Measurements from ENCODE around the gene C10orf90. TPM values are rescaled to one million over a fixed set of nuclear protein-coding genes. Genes with fewer than 3 reads are reported as not detected.

C10orf90 gene
- total RNA-seq, 1 donor from 2014 or later, result 0.89 TPM

DNA sequence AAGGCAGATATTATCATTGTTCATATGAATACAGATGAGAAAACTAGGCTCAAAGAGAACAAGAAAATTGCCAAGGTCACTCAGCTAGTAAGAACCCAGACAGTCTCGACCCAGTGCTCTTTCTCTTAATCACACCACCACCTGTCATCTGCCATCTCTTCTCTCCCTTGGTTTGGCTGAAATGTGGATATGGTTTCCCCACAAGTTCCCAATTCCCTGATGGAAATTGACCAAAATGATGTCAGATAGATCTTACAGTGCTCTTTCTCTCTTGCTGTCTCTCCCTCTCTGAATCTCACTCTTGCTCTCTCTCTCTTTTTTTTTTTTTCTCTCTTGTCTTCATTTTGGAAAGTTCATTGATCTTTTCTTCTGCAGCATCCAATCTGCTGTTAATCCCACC lies 9.1 kb downstream of the C10orf90 start:
- no peak for DNase-seq (ENCODE audit: low read depth, low spot score)
- TF ChIP-seq, protein P1, sequence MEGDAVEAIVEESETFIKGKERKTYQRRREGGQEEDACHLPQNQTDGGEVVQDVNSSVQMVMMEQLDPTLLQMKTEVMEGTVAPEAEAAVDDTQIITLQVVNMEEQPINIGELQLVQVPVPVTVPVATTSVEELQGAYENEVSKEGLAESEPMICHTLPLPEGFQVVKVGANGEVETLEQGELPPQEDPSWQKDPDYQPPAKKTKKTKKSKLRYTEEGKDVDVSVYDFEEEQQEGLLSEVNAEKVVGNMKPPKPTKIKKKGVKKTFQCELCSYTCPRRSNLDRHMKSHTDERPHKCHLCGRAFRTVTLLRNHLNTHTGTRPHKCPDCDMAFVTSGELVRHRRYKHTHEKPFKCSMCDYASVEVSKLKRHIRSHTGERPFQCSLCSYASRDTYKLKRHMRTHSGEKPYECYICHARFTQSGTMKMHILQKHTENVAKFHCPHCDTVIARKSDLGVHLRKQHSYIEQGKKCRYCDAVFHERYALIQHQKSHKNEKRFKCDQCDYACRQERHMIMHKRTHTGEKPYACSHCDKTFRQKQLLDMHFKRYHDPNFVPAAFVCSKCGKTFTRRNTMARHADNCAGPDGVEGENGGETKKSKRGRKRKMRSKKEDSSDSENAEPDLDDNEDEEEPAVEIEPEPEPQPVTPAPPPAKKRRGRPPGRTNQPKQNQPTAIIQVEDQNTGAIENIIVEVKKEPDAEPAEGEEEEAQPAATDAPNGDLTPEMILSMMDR (conservative IDR thresholded peaks at IDR 0.05), result no peak
- Mint-ChIP-seq H3K27ac (ENCODE audit: unreplicated experiment) (no peak overlapping the region), H3K36me3 (ENCODE audit: low read depth) (no peaks in the 10 kb centered on the region), H3K27me3 (ENCODE audit: low read depth) (no peaks in the 10 kb centered on the region), H3K9me3 (no peaks in the 10 kb centered on the region), H3K4me3 (no peak overlapping the region), H3K4me1 (peaks cover 27% of the 10 kb centered on the region)

DNA sequence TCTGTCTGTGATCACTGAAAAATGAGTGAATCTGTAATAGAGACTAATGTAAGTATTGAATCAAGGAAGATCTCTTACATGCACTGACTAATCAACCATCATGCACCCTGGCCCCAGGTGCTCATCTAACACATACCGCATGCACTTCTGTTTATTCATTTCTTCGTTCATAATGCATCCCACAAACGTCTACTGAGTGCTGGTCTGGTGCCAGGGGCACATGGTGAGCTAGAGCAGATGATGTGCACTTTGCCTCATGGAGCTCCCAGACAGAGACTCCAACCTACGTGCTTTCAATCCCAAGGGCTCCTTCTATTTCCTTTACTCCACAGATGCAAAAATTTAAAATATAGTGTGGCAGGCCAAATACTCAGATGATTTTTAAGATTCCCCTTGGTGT lies 10.7 kb downstream of the C10orf90 start:
- Mint-ChIP-seq H3K27ac (ENCODE audit: unreplicated experiment) (no peak overlapping the region), H3K9me3 (no peaks in the 10 kb centered on the region), H3K27me3 (ENCODE audit: low read depth) (no peaks in the 10 kb centered on the region), H3K36me3 (ENCODE audit: low read depth) (no peaks in the 10 kb centered on the region), H3K4me3 (no peak overlapping the region), H3K4me1 (peaks cover 18% of the 10 kb centered on the region)
- TF ChIP-seq, protein P1 (conservative IDR thresholded peaks at IDR 0.05), result no peak
- DNase-seq (ENCODE audit: low read depth, low spot score), result no peak

DNA sequence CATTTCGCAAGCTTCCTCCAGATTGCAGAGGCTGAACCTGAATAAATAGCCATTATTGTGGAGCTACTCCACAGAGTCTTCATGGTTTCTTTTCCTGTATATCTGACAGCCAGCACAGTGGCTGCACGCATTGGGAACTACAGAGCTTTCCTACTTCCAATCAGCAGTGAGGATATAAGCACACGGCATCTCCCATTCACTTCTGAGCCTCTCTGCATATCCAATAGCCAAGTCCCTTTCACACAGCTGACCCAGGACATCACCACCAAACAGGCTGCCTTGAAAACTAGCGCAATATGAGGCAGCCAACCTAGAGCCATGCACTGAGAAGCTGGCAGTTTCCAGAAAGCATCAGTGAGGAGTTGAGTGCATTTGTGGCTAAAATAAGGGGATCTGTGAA lies 11.6 kb downstream of the C10orf90 start:
- TF ChIP-seq, protein P1 (conservative IDR thresholded peaks at IDR 0.05), result no peak
- no peak overlapping the region for H3K27ac Mint-ChIP-seq (ENCODE audit: unreplicated experiment)
- H3K27me3 Mint-ChIP-seq (ENCODE audit: low read depth), result no peaks in the 10 kb centered on the region
- no peak for DNase-seq (ENCODE audit: low read depth, low spot score)
- no peaks in the 10 kb centered on the region for H3K36me3 Mint-ChIP-seq (ENCODE audit: low read depth)
- H3K9me3 Mint-ChIP-seq, result no peaks in the 10 kb centered on the region
- H3K4me1 Mint-ChIP-seq, result peaks cover 11% of the 10 kb centered on the region
- no peak overlapping the region for H3K4me3 Mint-ChIP-seq

DNA sequence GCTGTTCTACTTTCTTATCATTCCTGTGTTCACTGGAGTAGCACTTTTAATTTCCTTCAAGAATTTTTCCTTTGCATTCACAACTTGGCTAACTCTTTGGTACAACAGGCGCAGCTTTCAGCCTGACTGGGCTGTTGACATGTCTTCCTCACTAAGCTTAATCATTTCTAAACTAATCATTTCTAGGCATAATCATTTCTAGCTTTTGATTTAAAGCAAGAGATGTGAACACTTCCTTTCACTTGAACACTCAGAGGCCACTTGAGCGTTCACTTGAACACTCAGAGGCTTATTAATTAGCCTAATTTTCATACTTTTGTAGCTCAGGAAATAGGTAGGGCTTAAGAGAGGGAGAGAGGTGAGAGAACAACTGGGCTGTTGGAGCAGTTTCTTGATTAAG lies 15.9 kb downstream of the C10orf90 start:
- H3K27ac Mint-ChIP-seq (ENCODE audit: unreplicated experiment), result no peak overlapping the region
- H3K27me3 Mint-ChIP-seq (ENCODE audit: low read depth), result no peaks in the 10 kb centered on the region
- H3K4me3 Mint-ChIP-seq, result no peak overlapping the region
- peaks cover 2% of the 10 kb centered on the region for H3K9me3 Mint-ChIP-seq
- no peak for DNase-seq (ENCODE audit: low read depth, low spot score)
- no peaks in the 10 kb centered on the region for H3K36me3 Mint-ChIP-seq (ENCODE audit: low read depth)
- no peaks in the 10 kb centered on the region for H3K4me1 Mint-ChIP-seq
- TF ChIP-seq, protein P1 (conservative IDR thresholded peaks at IDR 0.05), result no peak

DNA sequence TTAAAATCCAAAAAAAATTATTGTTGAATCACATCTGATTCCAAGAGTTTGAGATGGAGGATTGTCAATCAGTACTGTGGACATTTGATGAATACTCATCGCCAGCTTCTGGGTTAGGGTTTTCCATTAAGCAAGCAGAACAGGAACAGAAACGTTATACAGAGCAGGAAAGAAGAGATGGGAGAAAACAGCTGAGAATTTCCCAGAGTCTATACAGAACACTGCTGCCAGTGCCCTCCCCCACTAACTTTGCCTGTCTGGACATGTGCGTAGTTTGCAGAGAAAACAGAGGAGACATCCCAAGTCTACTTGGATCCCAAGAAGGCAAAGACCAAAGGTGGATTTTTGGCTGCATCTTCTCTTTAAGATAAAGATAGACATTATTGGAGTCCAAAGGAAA lies 19.0 kb downstream of the C10orf90 start:
- H3K36me3 Mint-ChIP-seq (ENCODE audit: low read depth), result no peaks in the 10 kb centered on the region
- H3K27me3 Mint-ChIP-seq (ENCODE audit: low read depth), result no peaks in the 10 kb centered on the region
- no peak for DNase-seq (ENCODE audit: low read depth, low spot score)
- no peak overlapping the region for H3K4me3 Mint-ChIP-seq
- no peak overlapping the region for H3K27ac Mint-ChIP-seq (ENCODE audit: unreplicated experiment)
- H3K4me1 Mint-ChIP-seq, result peaks cover 3% of the 10 kb centered on the region
- peaks cover 4% of the 10 kb centered on the region for H3K9me3 Mint-ChIP-seq
- TF ChIP-seq, protein P1 (conservative IDR thresholded peaks at IDR 0.05), result no peak

DNA sequence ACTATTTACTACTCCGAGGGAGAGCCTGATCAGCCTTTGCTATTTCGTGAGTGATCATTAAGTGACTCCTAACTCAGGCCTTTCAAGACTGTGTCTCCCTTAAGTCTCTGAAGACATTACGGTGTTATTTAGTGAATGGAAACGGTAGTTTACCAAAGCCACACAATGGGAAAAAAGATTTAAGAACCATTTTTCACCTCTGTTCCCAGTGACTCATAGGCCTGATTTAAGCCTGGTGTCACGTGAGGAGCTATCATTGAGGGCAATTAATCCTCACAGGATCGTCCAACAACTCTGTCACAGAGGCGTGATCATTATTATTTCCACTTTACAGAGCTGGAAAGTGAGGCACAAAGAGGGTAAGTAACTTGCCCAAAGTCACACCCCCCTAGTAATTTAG lies 20.3 kb downstream of the C10orf90 start:
- no peaks in the 10 kb centered on the region for H3K36me3 Mint-ChIP-seq (ENCODE audit: low read depth)
- no peak overlapping the region for H3K27ac Mint-ChIP-seq (ENCODE audit: unreplicated experiment)
- peaks cover 4% of the 10 kb centered on the region for H3K9me3 Mint-ChIP-seq
- TF ChIP-seq, protein P1 (conservative IDR thresholded peaks at IDR 0.05), result no peak
- peaks cover 3% of the 10 kb centered on the region for H3K4me1 Mint-ChIP-seq
- no peaks in the 10 kb centered on the region for H3K27me3 Mint-ChIP-seq (ENCODE audit: low read depth)
- DNase-seq (ENCODE audit: low read depth, low spot score), result no peak
- no peak overlapping the region for H3K4me3 Mint-ChIP-seq

Measured in neural crest cell (in vitro differentiated cells).